PFSK-1 (cell line): ENCODE results near the gene RPL10.

Experiments
- FOXP2 ChIP-seq: optimal IDR thresholded peaks from 2 replicates; pipeline ENCODE3; 2011; ENCODE audit warnings: borderline replicate concordance, control low read depth, inconsistent platforms; ENCODE audit not compliant: insufficient read depth; ENCODE audit errors: extremely low read length, extremely low read depth
- POLR2AphosphoS5 ChIP-seq: IDR thresholded peaks from 2 replicates; pipeline ENCODE4 v1.6.1; 2012; ENCODE audit warnings: low read depth, mild to moderate bottlenecking, control low read depth, low read length, moderate library complexity
- REST ChIP-seq, 2 experiments: IDR thresholded peaks; 2 replicates each; pipeline versions ENCODE4 v1.6.1 to v1.8.0; 2011 to 2012; ENCODE audit warnings: low read depth in 2 of 2, low read length in 2 of 2, control low read depth in 1 of 2, inconsistent platforms in 1 of 2, mild to moderate bottlenecking in 1 of 2, moderate library complexity in 1 of 2; ENCODE audit not compliant: insufficient read depth in 1 of 2
- SIN3A ChIP-seq: IDR thresholded peaks from 2 replicates; pipeline ENCODE4 v1.6.1; 2012; ENCODE audit warnings: mild to moderate bottlenecking, low read length, moderate library complexity, borderline replicate concordance; ENCODE audit not compliant: insufficient read depth
- TAF1 ChIP-seq: IDR thresholded peaks from 2 replicates; pipeline ENCODE4 v1.6.1; 2012; ENCODE audit warnings: low read length, control low read depth, borderline replicate concordance; ENCODE audit not compliant: insufficient read depth

The RPL10 gene

DNA sequence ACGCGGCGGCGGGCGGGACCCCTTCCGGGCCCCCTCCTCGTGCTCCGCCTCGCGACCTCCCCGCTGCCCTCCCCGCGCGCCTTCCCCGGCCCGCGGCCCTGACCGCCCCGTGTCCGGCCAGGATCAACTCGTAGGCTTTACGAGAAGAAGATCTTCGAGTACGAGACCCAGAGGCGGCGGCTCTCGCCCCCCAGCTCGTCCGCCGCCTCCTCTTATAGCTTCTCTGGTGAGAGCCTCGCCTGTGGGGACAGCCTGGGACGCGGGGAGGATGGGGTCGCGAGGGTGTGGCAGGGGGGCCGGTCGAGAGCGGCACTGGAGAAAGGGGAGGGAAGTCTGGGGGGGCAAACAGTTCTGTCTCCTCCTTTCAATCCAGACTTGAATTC lies 18.6 kb upstream of the RPL10 start:
- TF ChIP-seq FOXP2 (no peak), REST (IDR thresholded peaks at IDR 0.05; ENCODE audit: insufficient read depth in 1 of 2, low read depth in 2 of 2, low read length in 2 of 2) (no peak), SIN3A (no peak), POLR2AphosphoS5 (no peak), TAF1 (no peak)

DNA sequence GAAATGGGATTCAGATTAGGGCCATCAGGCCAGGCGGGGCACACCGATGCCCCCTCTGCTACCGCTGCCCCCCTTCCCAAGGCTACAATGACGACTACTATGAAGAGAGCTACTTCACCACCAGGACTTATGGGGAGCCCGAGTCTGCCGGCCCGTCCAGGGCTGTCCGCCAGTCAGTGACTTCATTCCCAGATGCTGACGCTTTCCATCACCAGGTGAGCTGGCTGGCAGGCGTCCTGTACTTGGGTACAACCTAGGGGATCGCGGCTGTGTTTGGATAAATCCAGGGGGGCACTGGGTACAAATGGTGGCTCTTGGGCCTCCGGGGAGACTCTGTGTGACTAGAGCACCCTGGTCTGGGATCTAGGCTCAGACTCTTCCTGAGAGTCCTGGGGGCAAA lies 18.0 kb upstream of the RPL10 start:
- no peak for TF ChIP-seq POLR2AphosphoS5
- TF ChIP-seq REST (IDR thresholded peaks at IDR 0.05; ENCODE audit: insufficient read depth in 1 of 2, low read depth in 2 of 2, low read length in 2 of 2), result no peak
- TF ChIP-seq FOXP2, result no peak
- no peak for TF ChIP-seq TAF1

- TF ChIP-seq POLR2AphosphoS5, result no peak
- no peak for TF ChIP-seq FOXP2
- TF ChIP-seq REST (IDR thresholded peaks at IDR 0.05; ENCODE audit: insufficient read depth in 1 of 2, low read depth in 2 of 2, low read length in 2 of 2), result no peak
- no peak for TF ChIP-seq TAF1
- no peak for TF ChIP-seq SIN3A
These were observed 17.4 kb upstream of the RPL10 start for GRCh38 chrX:154380787-154381186.

- TF ChIP-seq FOXP2 (no peak), POLR2AphosphoS5 (no peak), SIN3A (no peak), TAF1 (no peak), REST (IDR thresholded peaks at IDR 0.05; ENCODE audit: insufficient read depth in 1 of 2, low read depth in 2 of 2, low read length in 2 of 2) (no peak)
These were observed 16.9 kb upstream of the RPL10 start for GRCh38 chrX:154381271-154381670.

GRCh38 chrX:154382483-154383069 lies 15.6 kb upstream of the RPL10 start:
- TF ChIP-seq TAF1, result no peak
